Epithelial cell of esophagus (primary cell): Measurements from ENCODE around the gene TBC1D5.
A peak's percentile ranks its signal among the peaks of the same experiment; 100 is the strongest.
"Not testable (repeated sequence)": the region's sequence is repeated elsewhere in the genome, so short reads cannot be mapped to it uniquely, and the experiment has no call there.

Source experiments
- DNase-seq: peaks from one replicate; pipeline ENCODE4 v3.0.0; 2010; ENCODE audit warnings: low read depth
- H3K4me3 ChIP-seq: 2 replicates; pipeline ENCODE4 v1.5.1; 2011; ENCODE audit warnings: mild to moderate bottlenecking, low read length, control low read depth
- CTCF ChIP-seq: IDR thresholded peaks from 2 replicates; pipeline ENCODE4 v1.5.1; 2011; ENCODE audit warnings: low read depth, mild to moderate bottlenecking, low read length, control low read depth, inconsistent platforms; ENCODE audit not compliant: insufficient read depth; ENCODE audit errors: missing control alignments

TBC1D5 gene

DNA sequence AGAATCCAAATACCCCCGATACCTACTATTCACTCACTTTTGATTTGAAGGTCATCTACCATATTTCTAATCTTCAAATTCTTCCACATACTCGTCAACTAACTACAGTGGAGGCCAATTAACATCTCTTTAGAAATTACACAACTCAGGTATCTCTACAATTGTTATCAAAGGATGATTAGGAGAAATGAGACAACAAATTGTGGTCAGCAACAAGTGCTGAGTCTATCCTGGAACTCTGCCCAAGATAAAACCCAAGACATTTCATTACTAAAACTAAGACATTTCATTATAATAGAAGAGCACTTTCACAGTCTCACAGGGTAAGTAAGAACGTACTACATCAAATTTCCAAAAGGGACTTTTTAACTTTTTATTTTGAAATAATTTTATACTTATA, 100.0 kb downstream of the TBC1D5 start:
- no peak for TF ChIP-seq CTCF
- DNase-seq, result no peak
- no peak overlapping the region for H3K4me3 ChIP-seq

GRCh38 chr3:17640466-17640865, 102.0 kb downstream of the TBC1D5 start:
- no peak overlapping the region for H3K4me3 ChIP-seq
- peak; percentile 40 for DNase-seq

DNA sequence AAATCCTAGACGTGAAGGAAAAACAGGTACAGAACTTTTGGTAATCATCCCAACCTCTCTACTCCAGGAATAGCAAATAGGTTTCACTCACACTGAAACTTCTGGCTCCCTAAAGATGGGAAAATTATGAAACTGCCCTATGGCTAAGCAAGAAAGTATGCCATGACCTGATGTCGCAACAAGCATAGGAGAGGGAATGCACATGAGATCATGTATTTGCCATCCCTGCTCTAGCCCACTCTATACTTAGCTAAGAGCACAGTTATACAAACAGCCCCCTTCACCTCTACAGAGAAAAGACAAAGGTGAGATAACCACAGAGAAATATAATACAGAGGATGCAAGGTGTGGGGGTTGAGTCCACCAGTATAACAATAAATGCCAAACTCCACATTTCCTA, 102.7 kb downstream of the TBC1D5 start:
- TF ChIP-seq CTCF, result no peak
- DNase-seq, result peak; percentile 92
- no peak overlapping the region for H3K4me3 ChIP-seq

More at GRCh38 chr3:17640466-17640865, 102.0 kb downstream of the TBC1D5 start:
- no peak for TF ChIP-seq CTCF

DNA sequence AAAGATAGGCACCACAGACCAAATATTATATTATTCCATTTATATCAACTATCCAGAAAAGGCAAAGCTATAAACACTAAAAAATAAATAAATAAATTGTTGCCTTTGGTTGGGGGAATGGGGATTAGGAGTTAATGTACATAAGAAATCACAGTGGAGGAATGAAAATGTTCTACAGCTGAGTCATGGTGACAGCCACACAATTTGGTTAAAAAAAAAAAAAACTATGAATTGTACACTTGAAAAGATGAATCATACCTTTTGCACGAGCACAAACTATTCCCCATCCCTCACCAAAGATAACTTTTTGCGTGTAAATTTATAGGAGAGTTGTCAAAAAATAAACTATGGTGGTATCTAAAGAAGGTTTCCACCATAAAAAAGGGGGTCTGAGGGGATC, 103.2 kb downstream of the TBC1D5 start:
- no peak overlapping the region for H3K4me3 ChIP-seq
- peak; percentile 68 for DNase-seq
- TF ChIP-seq CTCF, result no peak

DNA sequence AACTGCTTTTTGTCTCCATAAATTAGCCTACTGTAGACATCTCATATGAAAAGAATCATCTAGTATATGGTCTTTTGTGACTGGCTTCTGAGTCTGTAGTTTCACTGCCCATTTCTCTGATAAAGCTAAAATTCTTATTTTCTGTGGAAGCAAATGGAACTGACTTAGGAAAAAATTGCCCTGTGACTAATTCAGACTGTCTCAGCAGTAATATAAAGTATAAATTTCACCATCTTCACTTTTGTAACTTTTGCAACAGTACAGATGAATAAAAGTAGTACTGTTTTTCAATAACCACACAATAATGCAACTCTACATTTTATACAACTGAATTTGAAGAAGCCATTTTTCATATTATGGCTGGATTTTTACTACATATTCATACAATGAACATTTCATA, 104.1 kb downstream of the TBC1D5 start:
- no peak overlapping the region for H3K4me3 ChIP-seq
- DNase-seq, result peak; percentile 10
- TF ChIP-seq CTCF, result no peak

GRCh38 chr3:17635675-17636074, 106.8 kb downstream of the TBC1D5 start:
- not testable (repeated sequence) for DNase-seq, H3K4me3 ChIP-seq

- no peak for TF ChIP-seq CTCF
- no peak for DNase-seq
Measured at GRCh38 chr3:17634964-17635363, 107.5 kb downstream of the TBC1D5 start.

DNA sequence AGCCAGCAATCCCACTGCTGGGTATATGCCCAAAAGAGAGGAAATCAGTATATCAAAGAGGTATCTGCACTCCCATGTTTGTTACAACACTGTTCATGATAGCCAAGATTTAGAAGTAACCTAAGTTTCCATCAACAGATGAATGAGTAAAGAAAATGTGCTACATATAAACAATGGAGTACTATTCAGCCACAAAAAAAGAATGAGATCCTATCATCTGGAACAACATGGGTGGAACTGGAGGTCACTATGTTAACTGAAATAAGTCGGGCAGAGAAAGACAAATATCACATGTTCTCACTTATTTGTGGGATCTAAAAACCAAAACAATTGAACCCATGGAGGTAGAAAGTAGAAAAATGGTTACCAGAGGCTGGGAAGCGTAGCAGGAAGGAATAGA, 108.2 kb downstream of the TBC1D5 start:
- no peak overlapping the region for H3K4me3 ChIP-seq
- DNase-seq, result no peak
- no peak for TF ChIP-seq CTCF

More at GRCh38 chr3:17634964-17635363, 107.5 kb downstream of the TBC1D5 start:
- no peak overlapping the region for H3K4me3 ChIP-seq
